GM19455 (cell line): ENCODE data around the gene PARD6A.

Experiments used
- ATAC-seq: cut with Tn5 transposase; IDR thresholded peaks from one replicate; pipeline ENCODE4 v1.9.1; 2021; ENCODE audit not compliant: unreplicated experiment

Gene PARD6A

GRCh38 chr16:67653128-67653788, 7.5 kb upstream of the PARD6A start:
- ATAC-seq: no peak

- ATAC-seq: no peak
Observed at GRCh38 chr16:67653789-67654402, 6.9 kb upstream of the PARD6A start.

DNA sequence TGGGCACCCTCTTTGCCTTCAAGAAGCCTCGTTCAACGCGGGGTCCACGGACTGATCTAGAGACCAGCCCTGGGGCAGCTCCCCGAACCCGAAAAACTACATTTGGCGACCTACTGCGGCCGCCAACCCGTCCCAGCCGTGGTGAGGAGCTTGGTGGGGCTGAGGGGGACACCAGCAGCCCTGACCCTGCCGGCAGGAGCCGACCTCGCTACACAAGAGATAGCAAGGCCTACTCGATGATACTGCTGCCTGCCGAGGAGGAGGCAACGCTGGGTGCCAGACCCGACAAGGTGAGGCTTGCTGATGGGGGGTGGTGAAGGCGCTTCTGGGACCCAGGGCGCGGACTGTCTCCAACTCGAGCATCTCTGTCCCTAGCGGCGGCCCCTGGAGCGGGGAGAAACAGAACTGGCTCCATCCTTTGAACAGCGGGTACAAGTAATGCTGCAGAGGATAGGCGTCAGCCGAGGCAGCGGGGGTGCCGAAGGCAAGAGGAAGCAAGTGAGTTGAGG, 6.3 kb upstream of the PARD6A start:
- no peak for ATAC-seq

DNA sequence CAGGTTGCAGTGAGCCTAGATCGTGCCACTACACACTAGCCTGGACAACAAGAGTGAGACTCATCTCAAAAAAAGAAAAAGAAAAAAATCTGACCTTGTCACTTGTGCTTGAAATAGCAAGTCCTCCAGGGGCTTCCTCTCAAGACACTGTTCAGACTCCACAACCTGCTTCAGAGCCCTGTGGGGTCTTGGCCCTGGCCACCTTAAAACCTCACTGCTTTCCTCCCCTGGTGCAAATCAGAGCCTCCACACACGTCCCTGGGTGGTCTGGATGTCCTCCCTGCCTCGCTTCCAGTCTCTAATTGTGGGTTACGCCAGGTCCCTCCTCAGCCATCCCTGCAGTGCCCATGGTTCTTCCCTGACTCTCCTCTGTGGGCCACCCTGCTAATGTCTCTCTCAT, 5.4 kb upstream of the PARD6A start:
- ATAC-seq: no peak

- no peak for ATAC-seq
Observed at GRCh38 chr16:67656344-67657016, 4.3 kb upstream of the PARD6A start.

GRCh38 chr16:67657017-67657608, 3.6 kb upstream of the PARD6A start:
- no peak for ATAC-seq

DNA sequence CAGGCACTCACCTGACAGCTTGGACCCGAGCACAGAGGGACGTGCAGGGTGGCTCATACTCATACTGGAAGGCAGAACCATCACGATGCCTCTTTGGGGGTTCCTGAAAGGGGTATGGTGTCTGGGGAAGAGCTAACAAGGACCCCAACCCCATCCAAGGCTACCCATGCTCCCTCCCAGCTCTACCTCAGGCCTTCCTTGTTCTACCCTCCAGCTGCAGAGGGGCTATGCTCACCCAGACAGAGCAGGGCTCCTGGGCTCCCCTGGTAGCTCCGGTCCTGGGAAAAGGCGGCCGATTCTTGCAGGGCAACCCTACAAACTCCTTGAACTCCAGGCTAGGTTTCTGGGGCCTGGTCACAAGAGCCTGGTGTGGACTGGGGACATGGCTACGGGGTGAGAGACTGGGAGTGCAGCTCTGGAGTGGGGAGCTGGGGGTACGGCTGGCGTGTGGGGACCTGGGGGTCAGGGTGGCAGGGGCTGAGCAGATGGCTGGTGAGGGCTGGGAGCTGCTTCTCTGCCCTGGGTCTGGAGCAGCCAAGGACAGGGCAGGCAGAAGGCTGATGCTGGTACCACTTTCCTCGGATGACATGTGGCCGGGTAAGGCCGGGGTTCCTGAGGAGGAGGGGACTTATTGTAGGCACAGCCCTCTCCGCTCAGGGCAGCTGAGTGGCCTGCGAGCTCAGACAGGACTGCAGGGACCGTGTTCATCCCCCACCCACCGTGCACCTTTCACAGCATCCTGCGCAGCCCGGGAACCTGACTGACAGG, 2.8 kb upstream of the PARD6A start:
- no peak for ATAC-seq

DNA sequence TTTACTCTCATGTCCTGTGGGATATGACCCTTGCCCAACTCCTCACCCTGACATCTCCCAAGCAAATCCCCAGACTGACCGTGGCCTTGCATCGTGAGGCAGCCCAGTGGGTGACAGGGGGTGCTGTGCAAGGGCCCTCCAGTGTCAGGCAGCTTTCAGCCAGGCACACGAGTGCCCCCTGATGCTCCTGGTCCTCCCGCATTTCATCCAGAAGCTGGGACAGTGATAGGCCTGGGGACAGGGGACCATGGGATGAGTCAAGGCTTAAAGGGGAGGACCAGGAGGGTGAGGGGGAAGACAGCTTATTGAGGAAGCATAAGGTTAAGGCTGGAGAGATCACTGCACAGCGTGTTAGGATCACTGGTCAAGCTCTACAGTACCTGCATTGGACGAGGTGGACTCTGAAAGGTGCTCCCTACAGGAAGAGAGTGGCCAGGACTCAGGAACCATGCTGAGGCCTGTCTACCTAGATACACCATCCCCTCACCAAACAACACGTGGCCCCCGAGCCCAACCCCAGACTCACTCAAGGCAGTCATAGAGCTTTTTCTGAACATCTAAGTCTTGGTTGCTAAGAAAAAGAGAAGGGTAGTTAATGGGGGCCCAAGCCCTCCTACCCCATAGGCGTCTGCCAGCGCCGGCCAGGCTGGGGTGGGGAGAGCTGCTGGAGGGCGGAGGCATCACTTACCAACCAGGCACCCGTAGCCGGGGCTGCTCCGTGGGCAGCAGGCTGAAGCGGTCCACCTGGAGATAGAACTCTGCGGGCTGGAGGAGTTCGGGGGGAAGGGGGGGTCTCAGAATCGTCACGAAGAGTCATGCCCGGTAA, 1.7 kb upstream of the PARD6A start:
- ATAC-seq: no peak

- peak; percentile 46 for ATAC-seq
Observed at GRCh38 chr16:67659675-67660563, 841 bp upstream of the PARD6A start, which contains the start of gene ACD. Gene ACD, minus strand, starts transcription at chr16:67660260. Its CDS starts 40 bp downstream, at chr16:67660220.

GRCh38 chr16:67661101-67661761, 471 bp downstream of the PARD6A start:
- ATAC-seq: peak; percentile 0

- ATAC-seq: no peak
Observed at GRCh38 chr16:67661886-67662652, 1.3 kb downstream of the PARD6A start.

DNA sequence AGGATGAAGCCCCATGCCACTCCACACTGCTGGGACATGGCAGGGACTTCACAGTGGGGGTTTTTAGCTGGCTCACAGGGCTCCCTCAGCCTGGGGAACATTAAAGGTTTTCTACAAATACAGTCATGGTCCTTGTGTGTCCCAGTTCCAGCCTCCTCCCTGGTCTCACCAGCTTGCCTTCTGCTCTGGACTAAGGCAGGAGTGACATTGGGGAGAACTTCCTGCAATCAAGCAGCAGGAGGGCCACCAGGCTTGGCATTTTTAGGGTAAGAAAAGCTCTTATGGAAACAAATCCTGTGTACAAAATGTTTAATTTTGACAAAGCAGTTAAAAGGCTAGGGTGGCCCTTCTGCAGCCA, 1.9 kb downstream of the PARD6A start:
- ATAC-seq: no peak

DNA sequence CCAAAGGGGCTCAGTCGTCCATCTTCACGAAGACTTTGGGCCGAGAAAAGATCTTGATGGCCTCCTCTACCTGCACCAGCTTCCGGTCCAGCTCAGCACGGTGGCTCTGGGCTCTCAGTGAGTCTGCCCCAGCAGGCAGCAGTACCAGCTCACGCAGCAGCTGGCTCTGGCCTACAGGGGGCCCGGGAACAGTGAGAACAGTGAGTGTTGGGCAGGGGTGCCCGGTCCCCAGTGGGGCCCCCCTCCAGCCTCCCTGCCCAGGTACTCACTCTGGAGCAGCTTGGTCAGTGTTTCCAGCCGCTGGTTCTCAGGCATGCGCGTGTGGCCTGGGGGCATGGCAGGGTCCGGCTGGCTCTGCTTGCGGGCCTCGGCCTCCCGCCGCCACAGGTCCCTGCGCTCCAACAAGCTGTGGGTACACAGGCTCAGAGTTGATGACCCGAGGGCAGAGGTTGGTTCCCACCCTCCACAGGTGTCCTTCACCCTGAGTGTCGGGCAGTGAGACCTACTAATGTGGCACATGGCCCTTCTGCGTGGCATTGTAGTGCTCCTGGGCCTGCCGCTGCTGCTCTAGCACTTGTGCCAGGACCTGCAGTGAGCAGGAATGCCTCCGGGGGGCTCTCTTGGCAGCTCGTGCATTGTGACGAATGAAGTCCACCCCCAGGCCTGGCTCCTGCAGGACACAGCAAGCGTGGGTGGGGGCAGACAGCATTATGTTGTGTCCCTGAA, 2.6 kb downstream of the PARD6A start:
- ATAC-seq: no peak

DNA sequence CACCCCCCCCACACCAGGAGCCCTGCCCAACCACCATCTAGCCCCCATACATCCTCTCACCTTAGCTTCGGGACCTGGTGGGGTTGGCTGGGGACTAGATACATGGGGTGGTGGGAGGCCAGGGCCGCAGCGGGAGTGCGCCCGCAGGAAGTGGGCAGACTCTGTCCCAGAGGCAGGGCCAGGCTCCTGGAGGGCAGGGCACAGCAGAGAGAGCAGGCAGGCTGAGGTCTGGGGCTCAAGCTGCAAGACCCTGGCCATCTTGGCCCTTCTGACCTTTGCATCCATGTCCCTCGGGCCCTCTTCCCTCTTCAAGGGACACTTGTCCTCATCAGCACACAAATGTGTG, 3.1 kb downstream of the PARD6A start:
- no peak for ATAC-seq

DNA sequence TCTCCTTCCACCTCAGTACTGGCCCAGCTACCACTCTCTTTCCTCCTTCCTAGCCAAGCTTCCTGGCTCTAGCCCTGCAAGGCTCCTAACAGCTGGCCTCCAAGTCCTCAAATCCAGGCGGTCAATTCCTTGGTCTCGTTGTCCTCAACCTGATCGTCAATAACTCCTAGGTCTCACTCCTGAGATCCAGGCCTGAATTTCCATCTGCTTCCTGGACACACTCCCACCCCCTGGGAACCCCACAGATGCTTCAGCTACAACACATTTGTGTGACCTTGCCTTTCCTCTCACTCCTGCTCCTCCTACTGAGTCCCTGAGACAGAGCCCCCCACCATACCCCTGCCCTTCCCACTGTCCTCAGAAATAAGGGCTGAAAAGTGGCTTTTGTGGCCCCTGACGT, 3.5 kb downstream of the PARD6A start:
- ATAC-seq: no peak

- no peak for ATAC-seq
Observed at GRCh38 chr16:67664871-67665270, 4.1 kb downstream of the PARD6A start.

- ATAC-seq: no peak
Observed at GRCh38 chr16:67665598-67665997, 4.8 kb downstream of the PARD6A start.
